Adrenal gland (tissue), 5 donors: ENCODE results near the gene GTPBP1.

Source experiments
- POLR2A ChIP-seq, 2 donors: fragments of 450-650 bp; IDR thresholded peaks; one replicate each; pipeline ENCODE4 v1.6.1; 2017; ENCODE audit warnings: antibody characterized with exemption in 2 of 2, mild to moderate bottlenecking in 2 of 2, moderate library complexity in 1 of 2
- TF ChIP-seq, protein P1 (sequence below), 6 experiments: fragments of 450-650 bp in 4 of 6; fragments of 200-600 bp in 2 of 6; sonication (generic) in 1 of 6; IDR thresholded peaks; 1 replicate in 5 of 6; 2 replicates in 1 of 6; pipeline versions ENCODE4 v1.5.1 to v1.8.0; 2016 to 2021; ENCODE audit warnings: antibody characterized with exemption in 6 of 6, mild to moderate bottlenecking in 2 of 6, moderate library complexity in 1 of 6
- donor health status: DM: no; HTN: no; CAD: no.

DNA sequence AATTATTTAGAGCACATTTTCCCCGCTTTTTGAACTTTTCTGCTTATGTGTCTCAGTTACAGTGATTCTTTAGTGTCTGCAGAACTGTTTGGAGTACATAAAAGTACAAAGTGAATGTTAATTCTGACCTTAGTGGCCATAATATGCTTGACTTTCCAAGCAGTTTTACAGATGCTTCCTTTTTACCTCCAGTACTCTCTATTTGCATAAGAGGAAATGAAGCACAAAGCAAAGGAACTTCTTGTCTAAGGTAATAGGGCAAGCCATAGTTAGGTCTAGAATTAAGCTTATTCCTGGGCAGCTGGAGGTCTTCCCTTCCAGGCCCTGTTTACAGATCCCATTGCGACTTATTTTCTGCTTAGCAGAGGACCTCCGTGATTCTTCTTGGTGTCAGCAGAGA lies 3.6 kb downstream of the GTPBP1 start:
- TF ChIP-seq, protein P1, sequence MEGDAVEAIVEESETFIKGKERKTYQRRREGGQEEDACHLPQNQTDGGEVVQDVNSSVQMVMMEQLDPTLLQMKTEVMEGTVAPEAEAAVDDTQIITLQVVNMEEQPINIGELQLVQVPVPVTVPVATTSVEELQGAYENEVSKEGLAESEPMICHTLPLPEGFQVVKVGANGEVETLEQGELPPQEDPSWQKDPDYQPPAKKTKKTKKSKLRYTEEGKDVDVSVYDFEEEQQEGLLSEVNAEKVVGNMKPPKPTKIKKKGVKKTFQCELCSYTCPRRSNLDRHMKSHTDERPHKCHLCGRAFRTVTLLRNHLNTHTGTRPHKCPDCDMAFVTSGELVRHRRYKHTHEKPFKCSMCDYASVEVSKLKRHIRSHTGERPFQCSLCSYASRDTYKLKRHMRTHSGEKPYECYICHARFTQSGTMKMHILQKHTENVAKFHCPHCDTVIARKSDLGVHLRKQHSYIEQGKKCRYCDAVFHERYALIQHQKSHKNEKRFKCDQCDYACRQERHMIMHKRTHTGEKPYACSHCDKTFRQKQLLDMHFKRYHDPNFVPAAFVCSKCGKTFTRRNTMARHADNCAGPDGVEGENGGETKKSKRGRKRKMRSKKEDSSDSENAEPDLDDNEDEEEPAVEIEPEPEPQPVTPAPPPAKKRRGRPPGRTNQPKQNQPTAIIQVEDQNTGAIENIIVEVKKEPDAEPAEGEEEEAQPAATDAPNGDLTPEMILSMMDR (IDR thresholded peaks at IDR 0.05) = no peak
- TF ChIP-seq POLR2A (IDR thresholded peaks at IDR 0.05) = no peak
